IMR-90 (cell line): ENCODE results near the gene ATG5.
"Not testable (repeated sequence)": the region's sequence is repeated elsewhere in the genome, so short reads cannot be mapped to it uniquely, and the experiment has no call there.

Experiments used
- BHLHE40 ChIP-seq: fragments of 150-350 bp; IDR thresholded peaks from 2 replicates; pipeline ENCODE4 v1.6.1; 2016; ENCODE audit warnings: mild to moderate bottlenecking, low read depth, low read length
- CEBPB ChIP-seq: IDR thresholded peaks from 2 replicates; pipeline ENCODE4 v1.6.1; 2012; ENCODE audit warnings: low read depth, low read length, improper control_type of control experiment
- CHD1 ChIP-seq: IDR thresholded peaks from 2 replicates; pipeline ENCODE4 v1.6.1; 2012; ENCODE audit warnings: low read depth, low read length, improper control_type of control experiment
- CTCF ChIP-seq: conservative IDR thresholded peaks from 2 replicates; pipeline ENCODE4 v1.5.1; 2012; ENCODE audit warnings: mild to moderate bottlenecking, low read depth, low read length, improper control_type of control experiment
- FOS ChIP-seq: fragments of 150-350 bp; IDR thresholded peaks from 2 replicates; pipeline ENCODE4 v1.6.1; 2016; ENCODE audit warnings: low read depth, low read length
- MXI1 ChIP-seq: IDR thresholded peaks from 2 replicates; pipeline ENCODE4 v1.6.1; 2012; ENCODE audit warnings: low read depth, mild to moderate bottlenecking, low read length, moderate library complexity, borderline replicate concordance
- POLR2A ChIP-seq: IDR thresholded peaks from 2 replicates; pipeline ENCODE4 v1.6.1; 2012; ENCODE audit warnings: mild to moderate bottlenecking, low read depth, low read length
- RAD21 ChIP-seq: IDR thresholded peaks from 2 replicates; pipeline ENCODE4 v1.6.1; 2012; ENCODE audit warnings: low read length, improper control_type of control experiment
- RFX5 ChIP-seq: IDR thresholded peaks from 2 replicates; pipeline ENCODE4 v1.8.0; 2012; ENCODE audit warnings: low read depth, mild to moderate bottlenecking, low read length, moderate library complexity
- SMC3 ChIP-seq: fragments of 150-350 bp; IDR thresholded peaks from 2 replicates; pipeline ENCODE4 v1.6.1; 2016; ENCODE audit warnings: low read depth, mild to moderate bottlenecking, antibody characterized with exemption, low read length, moderate library complexity
- USF2 ChIP-seq: fragments of 150-350 bp; IDR thresholded peaks from 2 replicates; pipeline ENCODE4 v1.6.1; 2017; ENCODE audit warnings: mild to moderate bottlenecking, antibody characterized with exemption, low read length, low read depth
- TF ChIP-seq, protein P1 (sequence below): fragments of 150-350 bp; IDR thresholded peaks from 2 replicates; pipeline ENCODE4 v1.6.1; 2016; ENCODE audit warnings: low read depth, mild to moderate bottlenecking, low read length, moderate library complexity, borderline replicate concordance

DNA sequence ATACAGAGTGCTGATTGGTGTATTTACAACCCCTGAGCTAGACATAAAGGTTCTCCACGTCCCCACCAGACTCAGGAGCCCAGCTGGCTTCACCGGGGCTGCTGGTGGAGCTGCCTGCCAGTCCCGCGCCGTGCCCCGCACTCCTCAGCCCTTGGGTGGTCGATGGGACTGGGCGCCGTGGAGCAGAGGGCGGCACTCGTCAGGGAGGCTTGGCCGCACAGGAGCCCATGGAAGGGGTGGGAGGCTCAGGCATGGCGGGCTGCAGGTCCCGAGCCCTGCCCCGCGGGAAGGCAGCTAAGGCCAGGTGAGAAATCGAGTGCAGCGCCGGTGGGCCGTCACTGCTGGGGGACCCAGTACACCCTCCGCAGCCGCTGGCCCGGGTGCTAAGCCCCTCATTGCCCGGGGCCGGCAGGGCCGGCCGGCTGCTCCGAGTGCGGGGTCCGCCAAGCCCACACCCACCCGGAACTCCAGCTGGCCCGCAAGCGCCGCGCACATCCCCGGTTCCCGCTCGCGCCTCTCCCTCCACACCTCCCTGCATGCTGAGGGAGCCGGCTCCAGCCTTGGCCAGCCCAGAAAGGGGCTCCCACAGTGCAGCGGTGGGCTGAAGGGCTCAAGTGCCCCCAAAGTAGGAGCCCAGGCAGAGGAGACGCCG, 56.2 kb downstream of the ATG5 start:
- TF ChIP-seq CTCF, FOS, POLR2A, SMC3, CEBPB, RFX5, RAD21, BHLHE40, CHD1, USF2, MXI1: not testable (repeated sequence)
- TF ChIP-seq, protein P1, sequence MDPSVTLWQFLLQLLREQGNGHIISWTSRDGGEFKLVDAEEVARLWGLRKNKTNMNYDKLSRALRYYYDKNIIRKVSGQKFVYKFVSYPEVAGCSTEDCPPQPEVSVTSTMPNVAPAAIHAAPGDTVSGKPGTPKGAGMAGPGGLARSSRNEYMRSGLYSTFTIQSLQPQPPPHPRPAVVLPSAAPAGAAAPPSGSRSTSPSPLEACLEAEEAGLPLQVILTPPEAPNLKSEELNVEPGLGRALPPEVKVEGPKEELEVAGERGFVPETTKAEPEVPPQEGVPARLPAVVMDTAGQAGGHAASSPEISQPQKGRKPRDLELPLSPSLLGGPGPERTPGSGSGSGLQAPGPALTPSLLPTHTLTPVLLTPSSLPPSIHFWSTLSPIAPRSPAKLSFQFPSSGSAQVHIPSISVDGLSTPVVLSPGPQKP: not testable (repeated sequence)
